GM10266 (cell line): ENCODE measurements around the gene VSIG8.
"Not testable (repeated sequence)": the region's sequence is repeated elsewhere in the genome, so short reads cannot be mapped to it uniquely, and the experiment has no call there.

Experiments used
- DNase-seq: peaks from one replicate; pipeline ENCODE4 v3.0.0; 2012; ENCODE audit errors: extremely low spot score
- CTCF ChIP-seq: IDR thresholded peaks from 2 replicates; pipeline ENCODE4 v1.5.1; 2012; ENCODE audit warnings: mild to moderate bottlenecking, low read depth; ENCODE audit not compliant: control insufficient read depth, insufficient read depth; ENCODE audit errors: missing control alignments

Gene VSIG8

GRCh38 chr1:159862557-159862956 is at the start of gene VSIG8:
VSIG8 (minus strand) TSS chr1:159862657; CDS start chr1:159862521, 136 bp downstream.
- no peak for DNase-seq

GRCh38 chr1:159911326-159912070 is 49.0 kb upstream of the VSIG8 start:
- TF ChIP-seq CTCF: no peak

More at GRCh38 chr1:159862557-159862956, at the start of gene VSIG8:
- TF ChIP-seq CTCF: no peak

GRCh38 chr1:159908031-159908940 is 45.8 kb upstream of the VSIG8 start:
- no peak for TF ChIP-seq CTCF
- DNase-seq: no peak

More at GRCh38 chr1:159911326-159912070, 49.0 kb upstream of the VSIG8 start:
- DNase-seq: no peak

GRCh38 chr1:159906960-159907359 is 44.5 kb upstream of the VSIG8 start:
- no peak for DNase-seq
- no peak for TF ChIP-seq CTCF

- not testable (repeated sequence) for DNase-seq
Observed at GRCh38 chr1:159904036-159904435, 41.6 kb upstream of the VSIG8 start.

GRCh38 chr1:159902541-159902940 is 40.1 kb upstream of the VSIG8 start:
- TF ChIP-seq CTCF: no peak
- no peak for DNase-seq

GRCh38 chr1:159900755-159901360 is 38.4 kb upstream of the VSIG8 start:
- TF ChIP-seq CTCF: no peak
- no peak for DNase-seq
